ENCODE results near the gene TP53I11.

TP53I11 gene

GRCh38 chr11:44886790-44887140, 63.9 kb downstream of the TP53I11 start:
- no peak for DNase-seq (ENCODE audit: low spot score)

GRCh38 chr11:44885919-44886789, 64.5 kb downstream of the TP53I11 start:
- Histone ChIP-seq H3K27ac (peak overlapping the region in 1 of 2 donors; percentile 21), H3K4me3 (no peak overlapping the region)
- no peak for DNase-seq (ENCODE audit: low spot score)
- TF ChIP-seq CTCF (IDR thresholded peaks at IDR 0.05), result no peak

More at GRCh38 chr11:44886790-44887140, 63.9 kb downstream of the TP53I11 start:
- TF ChIP-seq CTCF (IDR thresholded peaks at IDR 0.05), result no peak
- Histone ChIP-seq H3K4me3 (no peak overlapping the region), H3K27ac (peak overlapping the region in 1 of 2 donors; percentile 21)

- no peak for TF ChIP-seq CTCF (IDR thresholded peaks at IDR 0.05)
- no peak overlapping the region for H3K4me3 ChIP-seq
- no peak for DNase-seq (ENCODE audit: low spot score)
- H3K27ac ChIP-seq, result no peak overlapping the region
Observed at GRCh38 chr11:44885065-44885810, 65.4 kb downstream of the TP53I11 start.

GRCh38 chr11:44884056-44884455, 66.6 kb downstream of the TP53I11 start:
- no peak overlapping the region for H3K4me3 ChIP-seq
- no peak for DNase-seq (ENCODE audit: low spot score)
- TF ChIP-seq CTCF (IDR thresholded peaks at IDR 0.05), result no peak
- H3K27ac ChIP-seq, result no peak overlapping the region

GRCh38 chr11:44883277-44883676, 67.4 kb downstream of the TP53I11 start:
- Histone ChIP-seq H3K27ac (no peak overlapping the region), H3K4me3 (no peak overlapping the region)
- no peak for TF ChIP-seq CTCF (IDR thresholded peaks at IDR 0.05)
- no peak for DNase-seq (ENCODE audit: low spot score)
